ENCODE measurements around the gene USP49. TPM values are rescaled to one million over a fixed set of nuclear protein-coding genes. Genes with fewer than 3 reads are reported as not detected.

USP49 gene
- total and polyA plus RNA-seq, 2 of the 4 experiments (the other 2 are of a cell fraction) = 1.4 to 2.1 TPM

DNA sequence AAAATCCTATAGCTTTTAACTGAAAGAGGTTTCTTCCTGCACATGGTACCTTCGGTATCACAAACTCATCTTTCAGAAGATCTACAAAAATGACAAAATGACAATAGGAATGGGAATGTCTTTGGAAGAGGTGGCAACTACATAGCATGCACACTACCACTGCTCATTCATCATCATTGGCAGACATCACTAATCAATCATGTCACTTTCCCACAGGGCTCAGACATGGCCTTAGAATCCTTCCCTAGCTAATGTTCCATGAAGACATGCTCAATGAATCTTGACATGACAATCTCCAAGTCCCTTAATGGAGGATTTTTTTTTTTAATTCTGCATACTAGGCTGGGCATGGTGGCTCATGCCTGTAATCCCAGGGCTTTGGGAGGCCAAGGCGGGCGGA is 144.8 kb downstream of the USP49 start:
- CTCF ChIA-PET = interaction anchor here (0.6 kb wide), 1 partner anchor 38 kb away, joined by 4 read pairs; no protein-coding TSS in a partner anchor
- Histone ChIP-seq H2AK9ac (replicated peaks; ENCODE audit: low read depth, low read length, poor library complexity) (no peak overlapping the region), H3K79me1 (ENCODE audit: low read depth in 1 of 2, low read length in 2 of 2) (no peaks in the 10 kb centered on the region), H4K8ac (ENCODE audit: low read depth in 2 of 2, low read length in 2 of 2) (no peak overlapping the region), H3K56ac (ENCODE audit: extremely low read depth, insufficient read depth, low read length) (no peak overlapping the region), H2BK15ac (ENCODE audit: low read depth, low read length) (no peak overlapping the region), H2BK20ac (ENCODE audit: low read depth, low read length) (no peak overlapping the region), H3K14ac (replicated peaks; ENCODE audit: low read depth, low read length) (no peak overlapping the region), H2AFZ (replicated peaks; ENCODE audit: low read length, poor library complexity) (no peak overlapping the region), H3K4me3 (ENCODE audit: insufficient read depth, low read depth, low read length) (no peak overlapping the region), H2BK5ac (ENCODE audit: low read depth, low read length, poor library complexity, severe bottlenecking) (no peak overlapping the region), H3K4me2 (ENCODE audit: low read depth, low read length) (no peak overlapping the region), H3K23ac (ENCODE audit: low read depth, low read length) (no peak overlapping the region), H3K9ac (ENCODE audit: low read depth, low read length) (no peak overlapping the region), H4K5ac (ENCODE audit: low read depth, low read length) (no peak overlapping the region), H4K91ac (ENCODE audit: insufficient read depth, low read depth, low read length) (no peak overlapping the region), H3K36me3 (ENCODE audit: control insufficient read depth, insufficient read depth, low read length) (no peaks in the 10 kb centered on the region), H3K18ac (ENCODE audit: low read depth, low read length) (no peak overlapping the region), H3K4me1 (ENCODE audit: control insufficient read depth, insufficient read depth, low read length) (no peaks in the 10 kb centered on the region), H3K27ac (ENCODE audit: insufficient read depth, low read length) (no peak overlapping the region), H4K20me1 (ENCODE audit: insufficient read depth, low read length) (no peaks in the 10 kb centered on the region), H2AK5ac (ENCODE audit: low read depth, low read length) (no peak overlapping the region), H3K4ac (ENCODE audit: low read depth, low read length) (no peak overlapping the region), H3K9me3 (ENCODE audit: control insufficient read depth, insufficient read depth, low read length) (no peaks in the 10 kb centered on the region), H3K9me1 (ENCODE audit: insufficient read depth, low read length) (no peaks in the 10 kb centered on the region), H3K27me3 (ENCODE audit: control insufficient read depth, insufficient read depth, low read length) (peaks cover 23% of the 10 kb centered on the region), H2BK120ac (ENCODE audit: low read depth, low read length) (no peak overlapping the region)
- POLR2A ChIA-PET (ENCODE audit: unreplicated experiment) = no interaction called here
- TF ChIP-seq MAFK (IDR thresholded peaks at IDR 0.05; ENCODE audit: low read depth, low read length) = no peak
- TF ChIP-seq POLR2A (IDR thresholded peaks at IDR 0.05; ENCODE audit: low read depth, low read length) = no peak
- TF ChIP-seq CHD1 (IDR thresholded peaks at IDR 0.05; ENCODE audit: low read depth, low read length) = no peak
- TF ChIP-seq NFE2L2 (IDR thresholded peaks at IDR 0.05; ENCODE audit: low read depth, low read length) = no peak
- no peak for TF ChIP-seq MXI1 (IDR thresholded peaks at IDR 0.05; ENCODE audit: borderline replicate concordance, low read depth, low read length)
- TF ChIP-seq, protein P1, sequence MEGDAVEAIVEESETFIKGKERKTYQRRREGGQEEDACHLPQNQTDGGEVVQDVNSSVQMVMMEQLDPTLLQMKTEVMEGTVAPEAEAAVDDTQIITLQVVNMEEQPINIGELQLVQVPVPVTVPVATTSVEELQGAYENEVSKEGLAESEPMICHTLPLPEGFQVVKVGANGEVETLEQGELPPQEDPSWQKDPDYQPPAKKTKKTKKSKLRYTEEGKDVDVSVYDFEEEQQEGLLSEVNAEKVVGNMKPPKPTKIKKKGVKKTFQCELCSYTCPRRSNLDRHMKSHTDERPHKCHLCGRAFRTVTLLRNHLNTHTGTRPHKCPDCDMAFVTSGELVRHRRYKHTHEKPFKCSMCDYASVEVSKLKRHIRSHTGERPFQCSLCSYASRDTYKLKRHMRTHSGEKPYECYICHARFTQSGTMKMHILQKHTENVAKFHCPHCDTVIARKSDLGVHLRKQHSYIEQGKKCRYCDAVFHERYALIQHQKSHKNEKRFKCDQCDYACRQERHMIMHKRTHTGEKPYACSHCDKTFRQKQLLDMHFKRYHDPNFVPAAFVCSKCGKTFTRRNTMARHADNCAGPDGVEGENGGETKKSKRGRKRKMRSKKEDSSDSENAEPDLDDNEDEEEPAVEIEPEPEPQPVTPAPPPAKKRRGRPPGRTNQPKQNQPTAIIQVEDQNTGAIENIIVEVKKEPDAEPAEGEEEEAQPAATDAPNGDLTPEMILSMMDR (conservative IDR thresholded peaks at IDR 0.05; ENCODE audit: low read depth, low read length) = no peak
- TF ChIP-seq RAD21 (IDR thresholded peaks at IDR 0.05; ENCODE audit: low read length) = no peak
- TF ChIP-seq SMC3 (IDR thresholded peaks at IDR 0.05; ENCODE audit: low read depth, low read length) = no peak
- TF ChIP-seq, protein P2, sequence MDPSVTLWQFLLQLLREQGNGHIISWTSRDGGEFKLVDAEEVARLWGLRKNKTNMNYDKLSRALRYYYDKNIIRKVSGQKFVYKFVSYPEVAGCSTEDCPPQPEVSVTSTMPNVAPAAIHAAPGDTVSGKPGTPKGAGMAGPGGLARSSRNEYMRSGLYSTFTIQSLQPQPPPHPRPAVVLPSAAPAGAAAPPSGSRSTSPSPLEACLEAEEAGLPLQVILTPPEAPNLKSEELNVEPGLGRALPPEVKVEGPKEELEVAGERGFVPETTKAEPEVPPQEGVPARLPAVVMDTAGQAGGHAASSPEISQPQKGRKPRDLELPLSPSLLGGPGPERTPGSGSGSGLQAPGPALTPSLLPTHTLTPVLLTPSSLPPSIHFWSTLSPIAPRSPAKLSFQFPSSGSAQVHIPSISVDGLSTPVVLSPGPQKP (IDR thresholded peaks at IDR 0.05; ENCODE audit: borderline replicate concordance, low read depth, low read length) = no peak
- TF ChIP-seq FOS (IDR thresholded peaks at IDR 0.05; ENCODE audit: low read depth, low read length) = no peak
- no peak for TF ChIP-seq BHLHE40 (IDR thresholded peaks at IDR 0.05; ENCODE audit: low read depth, low read length)
- TF ChIP-seq, protein P3, sequence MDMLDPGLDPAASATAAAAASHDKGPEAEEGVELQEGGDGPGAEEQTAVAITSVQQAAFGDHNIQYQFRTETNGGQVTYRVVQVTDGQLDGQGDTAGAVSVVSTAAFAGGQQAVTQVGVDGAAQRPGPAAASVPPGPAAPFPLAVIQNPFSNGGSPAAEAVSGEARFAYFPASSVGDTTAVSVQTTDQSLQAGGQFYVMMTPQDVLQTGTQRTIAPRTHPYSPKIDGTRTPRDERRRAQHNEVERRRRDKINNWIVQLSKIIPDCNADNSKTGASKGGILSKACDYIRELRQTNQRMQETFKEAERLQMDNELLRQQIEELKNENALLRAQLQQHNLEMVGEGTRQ (IDR thresholded peaks at IDR 0.05; ENCODE audit: low read depth, low read length) = no peak
- no peak for TF ChIP-seq MAZ (IDR thresholded peaks at IDR 0.05; ENCODE audit: borderline replicate concordance, low read depth, low read length)
- no peak for TF ChIP-seq RFX5 (IDR thresholded peaks at IDR 0.05; ENCODE audit: low read depth, low read length)
- TF ChIP-seq CEBPB (IDR thresholded peaks at IDR 0.05; ENCODE audit: low read depth, low read length) = no peak
- no peak for TF ChIP-seq RCOR1 (IDR thresholded peaks at IDR 0.05; ENCODE audit: insufficient replicate concordance, low read length)
- intact Hi-C loops (cut with micrococcal nuclease) (no loop called here), in situ Hi-C loops (cut with MboI; ENCODE audit: low sequenced_read_pairs) (no loop called here), dilution Hi-C loops (cut with HindIII; ENCODE audit: low sequenced_read_pairs, unreplicated experiment) (no loop called here)
- 100% methylated on average over 1 of the region's 3 CpGs; no CpG with 5 or more reads in 1 of the 2 experiments for WGBS, 2 experiments (ENCODE audit: extremely low coverage in 2 of 2, insufficient read length in 1 of 2)
- ATAC-seq (ENCODE audit: low read depth) (no peak), DNase-seq (no peak)
- BruUV-seq (replicated peaks) = no TSS peak

All from IMR-90 (cell line).